Ovary (tissue), 3 donors: ENCODE data around the gene PVALB.

Experiments used
- CTCF ChIP-seq, 3 donors: fragments of 450-650 bp in 2 of 3; fragments of 200-600 bp in 1 of 3; IDR thresholded peaks; one replicate each; pipeline versions ENCODE4 v1.5.1 to v1.8.0; 2016 to 2022; ENCODE audit warnings: antibody characterized with exemption in 3 of 3, mild to moderate bottlenecking in 1 of 3
- EP300 ChIP-seq: sonication (generic); formaldehyde crosslinking; IDR thresholded peaks from one replicate; pipeline ENCODE4 v1.6.1; 2017; ENCODE audit warnings: antibody characterized with exemption
- POLR2A ChIP-seq: fragments of 450-650 bp; IDR thresholded peaks from one replicate; pipeline ENCODE4 v1.6.1; 2017; ENCODE audit warnings: antibody characterized with exemption, mild to moderate bottlenecking, moderate library complexity
- donor health status: DM: no; HTN: no; CAD: no.

GRCh38 chr22:36846271-36846670 lies 29.4 kb upstream of the PVALB start:
- no peak for TF ChIP-seq POLR2A
- no peak for TF ChIP-seq EP300
- no peak for TF ChIP-seq CTCF (IDR thresholded peaks at IDR 0.05)
